K562 (cell line): ENCODE results near the gene TMEM33. TPM values are rescaled to one million over a fixed set of nuclear protein-coding genes. Genes with fewer than 3 reads are reported as not detected.

Experiments
- ATAC-seq: fragments of 200-7000 bp; cut with Tn5 transposase; 3 replicates; pipeline ENCODE4 v1.9.1; 2020; ENCODE audit warnings: moderate library complexity
- BruUV-seq: library from RNA; stranded (reverse); fragments of 400-500 nt; replicated peaks from 2 replicates; lab custom pipeline; 2021; lab: Mats Ljungman, UMichigan
- CTCF ChIA-PET: fragments of 300-600 bp; formaldehyde crosslinking; extraction: SDS; loops from one replicate; lab custom pipeline; 2021; ENCODE audit warnings: low intra/inter-chr PET ratio; lab: Yijun Ruan, JAX
- POLR2A ChIA-PET: fragments of 300-600, 350-650 bp; sonication (Branson Sonifier 250); formaldehyde crosslinking; extraction: SDS; loops from one replicate; lab custom pipeline; 2021; ENCODE audit warnings: antibody characterized with exemption, inconsistent platforms; lab: Yijun Ruan, JAX
- DNase-seq, 4 experiments: peaks; one replicate each; pipeline versions ENCODE4 v3.0.0 to v3.0.0-alpha.2; 2011 to 2018; ENCODE audit warnings: low spot score in 3 of 4, mixed read lengths in 3 of 4; ENCODE audit errors: extremely low read depth in 1 of 4
- FAIRE-seq: peaks from 2 replicates; lab custom pipeline; 2011; peaks lifted over from hg19 to GRCh38; lab: Jason Lieb, UNC
- H2AFZ ChIP-seq: 2 replicates; pipeline ENCODE4 v1.6.0; 2011; ENCODE audit warnings: low read depth, low read length, control low read depth, inconsistent platforms
- H3K27ac ChIP-seq: fragments of 200-600 bp; 3 replicates; pipeline ENCODE4 v1.8.0; 2011; ENCODE audit warnings: low read depth, mild to moderate bottlenecking, control low read depth, inconsistent platforms, low read length, moderate library complexity, mixed read lengths; ENCODE audit errors: extremely low read depth
- H3K27me3 ChIP-seq, 2 experiments: fragments of 300-600 bp in 1 of 2; 2 replicates in 1 of 2; 3 replicates in 1 of 2; pipeline versions ENCODE4 v1.6.0 to v1.8.0; 2011; ENCODE audit warnings: inconsistent platforms in 2 of 2, low read length in 2 of 2, mild to moderate bottlenecking in 1 of 2, mixed read lengths in 1 of 2, moderate library complexity in 1 of 2; ENCODE audit not compliant: control insufficient read depth in 2 of 2, insufficient read depth in 2 of 2
- H3K36me3 ChIP-seq: fragments of 300-600 bp; 3 replicates; pipeline ENCODE4 v1.8.0; 2011; ENCODE audit warnings: mild to moderate bottlenecking, low read length, inconsistent platforms; ENCODE audit not compliant: control insufficient read depth, insufficient read depth
- H3K4me1 ChIP-seq, 2 experiments: fragments of 200-600 bp in 1 of 2; replicated peaks in 1 of 2; 2 replicates in 1 of 2; 3 replicates in 1 of 2; pipeline versions ENCODE4 v1.5.1 to v1.8.0; 2011; ENCODE audit warnings: inconsistent platforms in 2 of 2, low read length in 2 of 2, mild to moderate bottlenecking in 1 of 2, mixed read lengths in 1 of 2, moderate library complexity in 1 of 2; ENCODE audit not compliant: control insufficient read depth in 2 of 2, insufficient read depth in 2 of 2
- H3K4me2 ChIP-seq: 2 replicates; pipeline ENCODE4 v1.6.1; 2011; ENCODE audit warnings: low read length, control low read depth, inconsistent platforms, mixed read lengths; ENCODE audit not compliant: insufficient read depth
- H3K4me3 ChIP-seq: fragments of 200-600 bp; sonication (generic), shearing (Covaris generic); 2 replicates; pipeline ENCODE4 v1.5.1; 2016; ENCODE audit warnings: control low read depth, inconsistent platforms
- H3K79me2 ChIP-seq: fragments of 200-600 bp; 3 replicates; pipeline ENCODE4 v1.8.0; 2011; ENCODE audit warnings: low read length, inconsistent platforms; ENCODE audit not compliant: control insufficient read depth, insufficient read depth
- H3K9ac ChIP-seq, 2 experiments: 2 replicates each; pipeline versions ENCODE4 v1.6.0 to v1.6.1; 2011; ENCODE audit warnings: low read depth in 2 of 2, low read length in 2 of 2, control low read depth in 1 of 2, inconsistent platforms in 1 of 2, mild to moderate bottlenecking in 1 of 2, mixed read lengths in 1 of 2; ENCODE audit not compliant: insufficient read depth in 1 of 2
- H3K9me1 ChIP-seq: one replicate; pipeline ENCODE4 v1.6.0; 2011; ENCODE audit warnings: inconsistent platforms, mild to moderate bottlenecking, low read length, moderate library complexity; ENCODE audit not compliant: control insufficient read depth, insufficient read depth
- H3K9me3 ChIP-seq: replicated peaks from 2 replicates; pipeline ENCODE4 v1.5.1; 2011; ENCODE audit warnings: low read depth, low read length, inconsistent platforms; ENCODE audit not compliant: control insufficient read depth, insufficient read depth
- H4K20me1 ChIP-seq: replicated peaks from 2 replicates; pipeline ENCODE4 v1.6.1; 2011; ENCODE audit warnings: low read length, inconsistent platforms, mixed read lengths; ENCODE audit not compliant: control insufficient read depth, insufficient read depth
- ARID1B ChIP-seq: fragments of 450-650 bp; IDR thresholded peaks from 2 replicates; pipeline ENCODE4 v1.6.1; 2016; ENCODE audit warnings: antibody characterized with exemption, mild to moderate bottlenecking, inconsistent platforms
- C11orf30 ChIP-seq: fragments of 450-650 bp; IDR thresholded peaks from 2 replicates; pipeline ENCODE4 v1.6.1; 2016; ENCODE audit warnings: low read depth, mild to moderate bottlenecking
- CHD2 ChIP-seq: IDR thresholded peaks from 2 replicates; pipeline ENCODE4 v1.6.1; 2011; ENCODE audit warnings: low read depth, low read length
- DPF2 ChIP-seq: fragments of 450-650 bp; IDR thresholded peaks from 2 replicates; pipeline ENCODE4 v1.6.1; 2016
- FOSL1 ChIP-seq: fragments of 200-800 bp; sonication (Bioruptor generic); conservative IDR thresholded peaks from 2 replicates; pipeline ENCODE4 v1.6.1; 2016; ENCODE audit warnings: missing genetic modification characterization, missing compliant biosample characterization
- JUND ChIP-seq, 2 experiments: IDR thresholded peaks; 2 replicates in 1 of 2; 3 replicates in 1 of 2; pipeline ENCODE4 v1.6.1; 2011; ENCODE audit warnings: borderline replicate concordance in 2 of 2, low read depth in 2 of 2, low read length in 2 of 2, improper control_type of control experiment in 1 of 2, missing biosample characterization in 1 of 2, missing genetic modification characterization in 1 of 2, missing genetic modification reagents in 1 of 2
- MAFF ChIP-seq: IDR thresholded peaks from 2 replicates; pipeline ENCODE4 v1.6.1; 2012; ENCODE audit warnings: low read length, improper control_type of control experiment
- MAFG ChIP-seq: fragments of 450-650 bp; conservative IDR thresholded peaks from 2 replicates; pipeline ENCODE4 v1.6.1; 2016; ENCODE audit warnings: missing genetic modification characterization, missing compliant biosample characterization
- MTA3 ChIP-seq: fragments of 450-650 bp; formaldehyde crosslinking; IDR thresholded peaks from 2 replicates; pipeline ENCODE4 v1.6.1; 2017; ENCODE audit warnings: mild to moderate bottlenecking, borderline replicate concordance
- NFE2 ChIP-seq: IDR thresholded peaks from 2 replicates; pipeline ENCODE4 v1.6.1; 2014; ENCODE audit warnings: antibody characterized with exemption, low read depth
- RBFOX2 ChIP-seq: fragments of 200-400 bp; formaldehyde crosslinking; IDR thresholded peaks from 2 replicates; pipeline ENCODE4 v1.6.1; 2017; ENCODE audit warnings: low read depth, mild to moderate bottlenecking, low read length, moderate library complexity
- ZC3H11A ChIP-seq: IDR thresholded peaks from 2 replicates; pipeline ENCODE4 v1.6.1; 2012; ENCODE audit warnings: low read depth, low read length, improper control_type of control experiment
- ZNF316 ChIP-seq: fragments of 450-650 bp; IDR thresholded peaks from 2 replicates; pipeline ENCODE4 v1.6.1; 2016
- ZZZ3 ChIP-seq: fragments of 450-650 bp; IDR thresholded peaks from 2 replicates; pipeline ENCODE4 v1.6.1; 2016; ENCODE audit warnings: antibody characterized with exemption, mild to moderate bottlenecking, moderate library complexity
- in situ Hi-C: fragments of 300-500 bp; cut with MboI; formaldehyde crosslinking; loops from 4 replicates; pipeline ENCODE4 v1.15.0; 2018; ENCODE audit warnings: inconsistent platforms, mixed read lengths
- intact Hi-C: fragments of 100-400 bp; cut with micrococcal nuclease; formaldehyde crosslinking; loops from 2 replicates; pipeline ENCODE4 v1.14.2; 2022
- polyA plus RNA-seq, 8 experiments: library from polyadenylated mRNA; depleted of rRNA in 4 of 8; stranded (reverse) in 5 of 8; unstranded in 3 of 8; fragments of >200 nt; fragmentation: Nextera tagmentation in 2 of 8; fragmentation: Illumina TruSeq in 1 of 8; extraction: Ambion mirVana in 2 of 8; extraction: Trizol in 1 of 8; gene quantifications; 2 replicates each; pipeline versions ENCODE4 v1.2.1 to v1.2.3, GENCODE V29; 2011 to 2014; ENCODE audit warnings: inconsistent platforms in 1 of 8, missing spikeins in 1 of 8
- total RNA-seq, 7 experiments: library from RNA; depleted of rRNA in 6 of 7; stranded (reverse); fragments of >200 nt in 6 of 7; fragmentation: Illumina TruSeq in 2 of 7; extraction: Trizol in 2 of 7; gene quantifications; 2 replicates each; pipeline versions ENCODE4 v1.2.1 to v1.2.3, GENCODE V29; 2011 to 2021; ENCODE audit warnings: low replicate concordance in 1 of 7
- TF ChIP-seq, protein P1 (sequence below): sonication (generic); formaldehyde crosslinking; IDR thresholded peaks from 2 replicates; pipeline ENCODE4 v1.8.1; 2023; ENCODE audit warnings: mild to moderate bottlenecking, missing genetic modification reagents

The TMEM33 gene
- total and polyA plus RNA-seq, 9 of the 15 experiments (the other 6 are each of a cell fraction or from before 2014, with no cell fraction given) = 16.8 to 85.9 (median 67.9) TPM

- no peaks in the 10 kb centered on the region for H3K79me2 ChIP-seq
- CTCF ChIA-PET = no interaction called here
- no TSS peak for BruUV-seq
- ATAC-seq (no peak), FAIRE-seq (no peak), DNase-seq (no peak)
- 0 out of 2 replicates have a peak overlapping the region, but pooled peaks have one; percentile 40 for H2AFZ ChIP-seq
- H3K4me2 ChIP-seq = no peak overlapping the region
- no peaks in the 10 kb centered on the region; a peak in 3 of 5 replicates for H3K4me1 ChIP-seq
- no peaks in the 10 kb centered on the region for H3K36me3 ChIP-seq
- intact Hi-C loops = no loop called here
- no peaks in the 10 kb centered on the region for H4K20me1 ChIP-seq
- H3K4me3 ChIP-seq = no peak overlapping the region
- H3K27ac ChIP-seq = no peak overlapping the region
- TF ChIP-seq MAFG (tag) (peak; percentile 40; the same call in 1 of the 2 replicates), ZZZ3 (no peak), C11orf30 (peak; percentile 60; the same call in 1 of the 2 replicates), RBFOX2 (no peak), CHD2 (no peak), FOSL1 (tag) (peak; percentile 41; the same call in 1 of the 2 replicates), ZC3H11A (no peak), ARID1B (peak; percentile 23; the same call in 1 of the 2 replicates), JUND (IDR thresholded peaks at IDR 0.05; ENCODE audit: borderline replicate concordance, low read depth, low read length) (no peak), JUND (tag; IDR thresholded peaks at IDR 0.05; ENCODE audit: borderline replicate concordance, low read depth, low read length) (peak; percentile 20; the same call in 1 of the 3 replicates), NFE2 (peak; percentile 62; the same call in 1 of the 2 replicates), MTA3 (no peak), DPF2 (0 out of 2 replicates have a peak, but pooled peaks have one; percentile 18), MAFF (peak; percentile 10; the same call in 1 of the 2 replicates), ZNF316 (peak; percentile 63)
- TF ChIP-seq, protein P1, sequence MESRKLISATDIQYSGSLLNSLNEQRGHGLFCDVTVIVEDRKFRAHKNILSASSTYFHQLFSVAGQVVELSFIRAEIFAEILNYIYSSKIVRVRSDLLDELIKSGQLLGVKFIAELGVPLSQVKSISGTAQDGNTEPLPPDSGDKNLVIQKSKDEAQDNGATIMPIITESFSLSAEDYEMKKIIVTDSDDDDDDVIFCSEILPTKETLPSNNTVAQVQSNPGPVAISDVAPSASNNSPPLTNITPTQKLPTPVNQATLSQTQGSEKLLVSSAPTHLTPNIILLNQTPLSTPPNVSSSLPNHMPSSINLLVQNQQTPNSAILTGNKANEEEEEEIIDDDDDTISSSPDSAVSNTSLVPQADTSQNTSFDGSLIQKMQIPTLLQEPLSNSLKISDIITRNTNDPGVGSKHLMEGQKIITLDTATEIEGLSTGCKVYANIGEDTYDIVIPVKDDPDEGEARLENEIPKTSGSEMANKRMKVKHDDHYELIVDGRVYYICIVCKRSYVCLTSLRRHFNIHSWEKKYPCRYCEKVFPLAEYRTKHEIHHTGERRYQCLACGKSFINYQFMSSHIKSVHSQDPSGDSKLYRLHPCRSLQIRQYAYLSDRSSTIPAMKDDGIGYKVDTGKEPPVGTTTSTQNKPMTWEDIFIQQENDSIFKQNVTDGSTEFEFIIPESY (CRISPR knock-in tag) = no peak
- POLR2A ChIA-PET = no interaction called here
- in situ Hi-C loops = no loop called here
- H3K9ac ChIP-seq = no peak overlapping the region
- no peaks in the 10 kb centered on the region for H3K9me1 ChIP-seq
- H3K9me3 ChIP-seq = no peaks in the 10 kb centered on the region
- H3K27me3 ChIP-seq = no peaks in the 10 kb centered on the region
Measured at GRCh38 chr4:41913509-41913908, 21.7 kb upstream of the TMEM33 start.
